Measurements from ENCODE around the gene PHF3.
"Not testable (repeated sequence)": the region's sequence is repeated elsewhere in the genome, so short reads cannot be mapped to it uniquely, and the experiment has no call there.

Gene PHF3

DNA sequence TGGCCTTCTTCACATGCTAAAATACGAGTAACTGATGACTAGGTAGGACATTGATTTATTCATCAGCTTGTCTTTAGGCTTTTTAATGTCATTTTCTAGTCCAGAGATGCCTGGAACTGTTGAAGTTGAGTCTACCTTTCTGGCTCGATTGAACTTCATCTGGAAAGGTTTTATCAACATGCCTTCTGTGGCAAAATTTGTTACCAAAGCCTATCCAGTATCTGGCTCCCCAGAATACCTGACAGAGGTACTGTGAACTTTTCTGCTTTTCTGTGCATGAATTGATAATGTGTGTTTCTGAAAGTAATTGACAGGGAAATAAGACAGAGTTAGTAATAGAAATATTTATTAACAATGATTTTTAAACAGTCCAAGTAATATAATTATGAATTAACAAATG is 71.0 kb downstream of the PHF3 start:
- no peak for DNase-seq (ENCODE audit: extremely low read depth in 1 of 2, low read depth in 1 of 2)

DNA sequence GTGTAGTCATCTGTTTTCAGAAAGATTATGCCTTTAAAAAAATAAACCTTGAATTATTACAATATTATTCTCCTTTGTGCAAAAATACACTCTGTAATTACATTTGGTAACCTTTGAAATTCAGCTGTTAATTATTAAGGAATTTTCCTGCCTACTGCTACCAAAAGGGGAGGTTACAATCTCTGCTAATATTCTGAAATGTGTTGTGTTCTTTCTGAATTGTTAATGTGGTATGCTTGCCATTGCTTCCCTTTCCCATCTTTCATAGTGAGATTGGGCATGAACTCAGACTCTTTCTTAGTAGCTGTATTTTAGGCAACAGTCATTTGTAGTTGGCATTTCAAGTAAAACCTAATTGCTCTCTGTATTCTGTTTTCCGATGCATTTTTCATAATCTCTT is 73.0 kb downstream of the PHF3 start:
- no peak for DNase-seq (ENCODE audit: extremely low read depth in 1 of 2, low read depth in 1 of 2)

DNA sequence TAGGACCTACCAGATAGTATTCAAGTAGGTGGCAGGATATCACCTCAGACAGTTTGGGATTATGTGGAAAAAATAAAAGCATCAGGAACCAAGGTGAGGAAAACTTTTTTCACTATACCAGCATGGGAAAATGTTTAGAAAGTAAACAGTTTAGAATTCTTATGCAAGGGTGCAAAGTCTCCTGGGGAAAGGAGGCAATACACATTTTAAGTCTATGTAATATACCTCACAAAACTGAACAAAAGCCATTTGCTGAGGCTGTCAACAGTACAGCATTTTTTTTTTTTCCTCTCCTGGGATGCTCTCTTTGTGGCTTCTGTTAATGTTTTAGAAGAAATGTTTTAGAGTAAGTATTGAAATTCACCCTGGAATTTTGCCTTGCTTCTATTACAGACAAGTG is 73.5 kb downstream of the PHF3 start:
- no peak for DNase-seq (ENCODE audit: extremely low read depth in 1 of 2, low read depth in 1 of 2)

DNA sequence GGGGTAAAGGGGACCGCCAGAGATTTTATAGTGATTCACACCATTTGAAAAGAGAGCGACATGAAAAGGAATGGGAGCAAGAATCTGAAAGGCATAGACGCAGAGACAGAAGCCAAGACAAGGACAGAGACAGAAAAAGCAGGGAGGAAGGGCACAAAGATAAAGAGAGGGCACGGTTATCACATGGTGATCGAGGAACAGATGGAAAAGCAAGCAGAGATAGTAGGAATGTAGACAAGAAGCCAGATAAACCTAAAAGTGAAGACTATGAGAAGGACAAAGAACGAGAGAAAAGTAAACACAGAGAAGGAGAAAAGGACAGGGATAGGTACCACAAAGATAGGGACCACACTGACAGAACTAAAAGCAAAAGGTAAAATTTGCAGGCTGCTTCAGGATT is 77.7 kb downstream of the PHF3 start:
- no peak for DNase-seq (ENCODE audit: extremely low read depth in 1 of 2, low read depth in 1 of 2)

DNA sequence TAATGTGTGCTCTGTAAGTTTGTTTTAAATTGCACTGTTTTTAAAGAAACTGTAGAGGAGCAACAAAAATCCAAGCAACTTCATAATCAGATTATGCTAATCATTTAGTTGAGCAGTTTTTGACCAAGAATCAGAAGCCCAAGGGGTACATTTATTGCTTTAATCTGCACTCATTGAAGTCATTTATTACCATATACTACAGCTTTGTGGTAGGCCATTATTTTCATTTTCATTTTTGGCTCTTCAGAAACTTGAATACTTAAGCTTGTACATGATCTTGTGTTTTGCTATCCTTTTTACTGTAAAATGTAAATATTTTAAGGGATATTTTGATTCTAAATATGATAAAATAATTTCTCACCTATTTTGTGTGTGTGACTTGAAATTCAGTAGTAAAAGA is 78.5 kb downstream of the PHF3 start:
- DNase-seq (ENCODE audit: extremely low read depth in 1 of 2, low read depth in 1 of 2) = no peak

DNA sequence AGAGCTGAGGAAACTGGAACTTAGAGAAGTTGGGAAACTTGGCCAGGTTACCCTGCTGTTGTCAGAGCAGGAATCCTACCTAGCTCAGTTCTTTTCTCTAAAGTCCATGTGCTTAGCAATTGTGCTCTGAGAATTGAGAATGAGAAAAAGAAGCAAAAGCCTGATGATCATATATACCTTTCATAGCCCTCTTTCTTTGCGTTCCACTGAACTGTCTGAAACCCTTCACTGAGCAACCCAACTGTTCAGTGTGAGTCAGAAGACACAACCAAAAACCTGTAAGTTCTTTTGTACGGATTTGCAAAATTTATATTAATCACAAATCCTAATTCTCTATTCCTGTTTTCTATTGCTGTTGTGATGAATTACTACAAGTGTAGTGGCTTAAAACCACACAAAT is 80.6 kb downstream of the PHF3 start:
- no peak for DNase-seq (ENCODE audit: extremely low read depth in 1 of 2, low read depth in 1 of 2)

DNA sequence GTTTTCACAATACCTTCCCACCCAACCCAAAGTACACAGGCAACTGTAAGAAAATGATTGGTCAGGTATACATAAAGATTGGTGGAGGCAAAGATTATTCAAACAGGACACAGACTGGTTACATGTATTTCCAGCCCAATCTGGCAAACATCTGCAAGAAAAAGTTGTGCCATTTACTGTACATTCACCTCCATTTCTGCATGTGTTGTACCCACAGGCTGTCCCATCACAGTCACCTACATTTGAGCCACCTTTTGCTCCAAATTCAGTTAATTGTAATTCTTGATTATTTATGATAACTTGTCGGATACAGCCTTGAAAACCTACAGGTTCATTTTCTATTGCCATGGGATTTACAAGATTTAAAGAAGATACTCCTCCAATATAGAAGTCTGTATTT is 85.6 kb downstream of the PHF3 start:
- DNase-seq (ENCODE audit: extremely low read depth in 1 of 2, low read depth in 1 of 2) = no peak

DNA sequence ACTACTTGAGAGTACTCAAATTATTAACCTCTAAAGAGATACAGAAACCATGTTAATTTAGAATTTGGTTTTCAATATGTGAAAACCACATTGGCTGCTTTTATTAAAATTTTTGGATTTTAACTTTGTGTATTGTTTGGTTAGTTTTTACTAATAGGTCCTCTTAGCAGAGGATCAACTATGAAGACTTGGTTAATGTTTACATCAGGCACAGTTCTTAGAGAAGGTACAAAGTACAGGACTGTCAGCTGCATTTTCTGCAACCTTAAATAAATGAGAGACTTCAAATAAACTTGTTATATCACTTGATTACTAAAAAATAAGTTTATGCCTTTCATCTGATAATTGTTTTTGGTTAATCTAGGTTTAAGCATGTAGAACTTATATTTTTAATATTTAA is 89.1 kb downstream of the PHF3 start:
- no peak for DNase-seq (ENCODE audit: extremely low read depth in 1 of 2, low read depth in 1 of 2)

DNA sequence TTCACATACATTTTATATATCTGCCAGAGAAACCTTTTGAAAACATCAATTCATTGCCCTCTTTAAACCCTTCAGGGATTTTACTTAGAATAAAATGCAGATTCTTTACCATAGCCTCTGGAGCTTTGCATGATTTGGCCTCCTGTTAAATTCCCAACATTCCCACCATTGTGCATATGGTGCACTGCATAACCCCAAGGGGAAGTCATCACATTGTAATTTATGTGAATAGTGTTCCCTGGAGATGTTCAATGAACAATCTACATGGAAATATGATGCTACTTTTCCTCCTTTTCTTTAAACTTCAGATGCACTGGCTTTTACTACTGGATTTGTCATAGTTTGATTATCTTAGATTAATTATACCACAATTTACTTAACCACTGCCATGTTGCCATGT is 94.7 kb downstream of the PHF3 start:
- no peak for DNase-seq (ENCODE audit: extremely low read depth in 1 of 2, low read depth in 1 of 2)

DNA sequence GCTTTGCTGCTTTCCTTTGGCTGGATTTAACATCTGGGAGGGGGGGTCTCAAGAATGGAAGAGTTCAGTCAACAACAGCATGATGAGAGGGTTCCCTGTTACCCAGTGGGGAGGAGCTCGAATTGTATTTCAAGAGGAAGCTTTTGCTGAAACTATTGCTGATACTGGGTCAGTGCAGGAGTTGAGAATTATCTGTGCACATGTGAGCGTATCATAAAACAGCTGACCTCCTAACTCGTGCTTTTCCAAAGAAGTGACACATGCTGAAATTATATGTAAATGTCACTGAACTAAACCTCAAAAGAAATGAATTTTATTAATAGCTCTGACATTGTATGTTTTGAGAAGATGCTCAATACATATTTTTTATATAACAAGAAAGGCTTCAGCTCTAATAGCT is 96.3 kb downstream of the PHF3 start:
- no peak for DNase-seq (ENCODE audit: extremely low read depth in 1 of 2, low read depth in 1 of 2)

DNA sequence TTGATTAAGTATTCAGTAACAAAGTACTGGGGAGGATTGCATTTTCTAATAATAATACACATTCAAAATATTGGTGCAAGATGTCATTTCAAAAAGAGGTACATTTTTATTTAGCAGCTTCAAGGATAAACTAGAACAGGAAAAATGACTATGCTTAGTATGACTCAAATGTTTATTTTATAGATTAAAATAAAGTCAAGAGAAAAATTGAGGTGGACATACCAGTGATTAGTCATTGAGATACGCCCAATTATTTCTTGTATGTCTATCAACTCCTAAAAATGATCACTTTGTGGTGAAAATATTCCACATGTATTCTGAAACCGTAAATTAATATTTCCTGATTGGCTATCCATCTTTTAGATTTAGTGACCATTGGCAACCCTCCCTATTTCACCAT is 96.7 kb downstream of the PHF3 start:
- no peak for DNase-seq (ENCODE audit: extremely low read depth in 1 of 2, low read depth in 1 of 2)

DNA sequence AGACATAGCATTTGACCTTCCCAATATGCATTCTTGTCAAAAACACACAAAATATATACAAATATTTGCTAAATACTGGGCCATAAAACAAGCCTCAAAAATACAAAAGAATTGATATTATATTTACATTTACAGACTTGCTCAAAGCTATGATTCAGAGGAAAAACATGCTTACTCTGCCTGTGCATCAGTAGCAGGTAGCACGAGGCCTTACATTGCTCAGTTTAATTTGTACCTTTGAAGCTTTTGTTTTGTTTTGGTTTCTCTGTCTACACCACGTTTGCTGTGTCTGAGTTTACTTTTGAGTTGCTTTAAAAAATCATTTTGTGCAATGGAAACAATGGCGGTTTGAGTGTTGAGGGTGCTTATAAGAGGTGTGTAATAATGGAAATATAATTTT is 99.3 kb downstream of the PHF3 start:
- DNase-seq (ENCODE audit: extremely low read depth in 1 of 2, low read depth in 1 of 2) = no peak

DNA sequence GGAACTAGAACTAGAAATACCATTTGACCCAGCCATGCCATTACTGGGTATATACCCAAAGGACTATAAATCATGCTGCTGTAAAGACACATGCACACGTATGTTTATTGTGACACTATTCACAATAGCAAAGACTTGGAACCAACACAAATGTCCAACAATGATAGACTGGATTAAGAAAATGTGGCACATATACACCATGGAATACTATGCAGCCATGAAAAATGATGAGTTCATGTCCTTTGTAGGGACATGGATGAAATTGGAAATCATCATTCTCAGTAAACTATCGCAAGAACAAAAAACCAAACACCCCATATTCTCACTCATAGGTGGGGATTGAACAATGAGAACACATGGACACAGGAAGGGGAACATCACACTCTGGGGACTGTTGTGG is 102.6 kb downstream of the PHF3 start:
- DNase-seq (ENCODE audit: extremely low read depth in 1 of 2, low read depth in 1 of 2) = not testable (repeated sequence)

DNA sequence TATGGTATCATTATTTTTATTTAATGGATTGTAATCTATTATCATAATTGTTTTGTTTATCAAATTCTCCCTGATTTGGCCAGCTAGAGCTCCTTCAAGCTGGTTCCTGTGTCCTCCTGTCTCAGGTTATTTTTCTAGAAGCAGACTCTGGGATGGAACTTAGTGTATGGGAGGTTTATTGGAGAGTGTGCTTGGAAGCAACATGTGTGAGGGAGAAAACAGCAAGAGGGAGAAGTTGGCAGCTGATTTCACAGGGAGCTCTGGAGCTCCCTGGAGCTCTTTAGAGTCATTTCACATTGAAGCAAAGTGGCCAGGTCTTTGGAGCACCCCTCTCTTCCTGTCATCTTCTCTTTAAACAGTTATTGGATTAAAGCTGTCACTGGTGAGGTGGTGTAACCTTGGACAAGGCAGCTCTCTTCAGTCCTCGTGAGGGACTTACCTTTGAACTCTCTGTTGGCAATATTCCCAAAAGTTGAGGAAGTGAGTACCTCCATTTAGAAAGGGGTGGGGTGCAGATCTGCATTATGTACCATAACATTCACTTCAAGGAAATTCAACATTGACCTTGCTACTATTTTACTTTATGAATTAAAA is 103.6 kb downstream of the PHF3 start:
- no peak for DNase-seq (ENCODE audit: extremely low read depth in 1 of 2, low read depth in 1 of 2)

DNA sequence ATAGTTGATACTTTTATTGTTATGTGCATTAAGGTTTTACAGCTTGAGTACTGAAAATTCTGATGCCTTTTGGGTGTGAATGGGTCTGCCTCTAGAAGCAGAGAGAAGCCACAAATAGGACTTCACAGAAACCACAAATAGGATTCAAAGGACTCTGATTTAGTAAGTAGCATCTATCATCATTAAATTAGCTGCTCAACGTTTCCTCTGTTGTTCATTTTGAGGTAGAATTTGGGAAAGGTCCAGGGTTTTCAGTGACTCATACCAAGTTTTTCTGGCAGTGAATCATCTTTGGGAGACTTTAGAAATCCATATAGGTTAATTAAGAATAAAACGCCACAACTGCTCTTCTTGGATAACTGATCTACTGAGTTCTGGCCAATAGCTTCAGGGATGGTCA is 105.1 kb downstream of the PHF3 start:
- no peak for DNase-seq (ENCODE audit: extremely low read depth in 1 of 2, low read depth in 1 of 2)

DNA sequence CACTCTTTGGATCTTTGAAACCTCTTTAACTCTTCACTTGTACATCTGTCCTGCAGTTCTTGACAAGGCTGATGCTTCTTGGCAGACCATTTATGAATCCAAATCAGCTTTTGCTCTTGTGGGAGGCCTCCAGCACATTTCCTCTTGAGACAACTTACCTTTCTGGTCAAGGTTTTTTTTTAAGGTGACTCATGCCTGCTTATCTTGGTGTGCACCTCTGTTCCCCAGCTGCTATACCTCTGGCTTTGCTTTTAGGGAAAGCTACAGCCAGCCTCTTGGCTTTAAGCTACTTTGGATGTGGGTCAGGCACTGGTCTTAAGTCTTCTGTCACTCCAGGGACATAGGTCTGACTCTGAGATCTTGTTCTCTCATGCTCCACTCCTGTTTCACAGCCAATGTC is 106.5 kb downstream of the PHF3 start:
- DNase-seq (ENCODE audit: extremely low read depth in 1 of 2, low read depth in 1 of 2) = no peak

DNA sequence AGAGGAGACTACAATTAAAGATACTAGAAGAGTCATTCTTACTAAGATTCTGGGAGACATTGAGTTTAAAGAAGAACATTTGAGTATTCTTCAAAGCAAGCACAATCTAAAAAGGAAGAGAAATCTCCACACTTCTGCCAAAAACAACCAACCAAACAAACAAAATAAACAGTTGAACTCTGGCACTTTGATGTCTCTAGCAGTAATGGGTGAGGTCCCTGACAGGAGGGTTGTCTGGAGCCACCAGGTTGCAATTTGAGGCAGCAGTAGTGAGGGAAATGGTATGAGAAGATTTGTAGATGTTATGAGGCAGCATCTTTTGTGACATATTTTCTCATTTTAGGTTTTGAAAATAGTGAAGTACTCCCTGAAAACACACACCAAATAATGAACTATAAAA is 108.1 kb downstream of the PHF3 start:
- DNase-seq (ENCODE audit: extremely low read depth in 1 of 2, low read depth in 1 of 2) = no peak

DNA sequence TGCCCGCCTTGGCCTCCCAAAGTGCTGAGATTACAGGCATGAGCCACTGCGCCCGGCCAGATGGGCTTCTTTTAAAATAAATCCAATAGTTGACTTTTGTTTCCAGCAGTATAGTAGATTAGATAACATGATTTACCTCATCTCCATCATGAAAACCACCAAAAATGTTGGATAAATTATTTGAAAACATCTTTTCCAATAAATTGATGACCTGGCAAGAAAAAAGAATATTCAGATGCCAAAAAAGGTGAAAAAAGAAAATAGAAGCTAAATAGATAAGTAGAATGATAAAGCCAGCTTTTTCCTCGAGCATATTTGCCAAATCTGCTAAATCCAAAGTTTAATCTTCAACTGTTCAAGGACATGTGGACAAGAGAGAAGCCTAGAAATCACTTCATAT is 109.2 kb downstream of the PHF3 start:
- DNase-seq (ENCODE audit: extremely low read depth in 1 of 2, low read depth in 1 of 2) = no peak

DNA sequence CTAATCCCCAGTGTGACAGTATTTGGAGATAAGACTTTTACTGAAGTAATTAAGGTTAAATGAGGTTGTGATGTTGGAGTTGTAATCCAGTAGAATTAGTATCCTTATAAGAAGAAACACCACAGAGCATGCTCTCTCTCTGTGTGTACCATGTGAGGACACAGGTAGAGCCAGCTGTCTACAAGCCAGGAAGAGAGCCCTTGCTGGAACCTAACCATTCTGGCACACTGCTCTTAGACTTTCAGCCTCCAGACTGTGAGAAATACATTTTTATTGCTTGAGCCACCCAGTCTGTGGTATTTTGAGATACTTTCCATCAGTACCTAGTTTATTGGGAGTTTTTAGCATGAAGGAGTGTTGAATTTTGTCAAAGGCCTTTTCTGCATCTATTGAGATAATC is 110.2 kb downstream of the PHF3 start:
- DNase-seq (ENCODE audit: extremely low read depth in 1 of 2, low read depth in 1 of 2) = no peak

DNA sequence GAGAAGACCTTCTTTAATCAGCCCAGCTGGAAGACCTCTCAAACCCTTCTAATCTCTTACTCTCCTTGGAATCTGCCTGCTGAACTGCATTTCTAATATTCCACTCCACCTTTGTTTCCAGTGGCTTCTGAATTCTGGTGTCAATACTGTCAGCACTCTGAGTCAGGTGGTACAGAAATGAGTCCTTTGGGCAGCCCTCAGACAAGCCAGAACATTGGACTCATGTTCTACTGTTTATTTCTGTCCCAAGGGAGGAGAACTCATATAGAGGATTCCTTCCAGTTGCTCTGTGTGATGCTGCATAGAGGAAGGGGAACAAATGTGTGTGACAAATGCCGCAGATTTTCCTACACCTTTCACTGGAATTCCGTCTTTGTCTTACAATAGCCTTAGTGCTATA is 114.8 kb downstream of the PHF3 start:
- no peak for DNase-seq (ENCODE audit: extremely low read depth in 1 of 2, low read depth in 1 of 2)

DNA sequence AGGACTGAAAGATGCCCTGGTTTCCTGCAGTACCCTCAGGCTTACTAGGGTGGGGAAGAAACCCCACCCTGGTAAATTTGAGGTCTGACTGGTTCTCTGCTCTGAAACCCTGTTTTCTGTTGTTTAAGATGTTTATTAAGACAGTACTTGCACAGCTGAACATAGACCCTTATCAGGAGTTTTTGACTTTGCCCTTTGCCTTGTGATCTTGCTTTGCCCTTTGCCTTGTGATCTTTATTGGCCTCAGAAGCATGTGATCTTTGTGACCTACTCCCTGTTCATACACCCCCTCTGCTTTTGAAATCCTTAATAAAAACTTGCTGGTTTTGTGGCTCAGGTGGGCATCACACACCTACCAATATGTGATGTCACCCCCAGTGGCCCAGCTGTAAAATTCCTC is 121.7 kb downstream of the PHF3 start:
- DNase-seq (ENCODE audit: extremely low read depth in 1 of 2, low read depth in 1 of 2) = not testable (repeated sequence)

DNA sequence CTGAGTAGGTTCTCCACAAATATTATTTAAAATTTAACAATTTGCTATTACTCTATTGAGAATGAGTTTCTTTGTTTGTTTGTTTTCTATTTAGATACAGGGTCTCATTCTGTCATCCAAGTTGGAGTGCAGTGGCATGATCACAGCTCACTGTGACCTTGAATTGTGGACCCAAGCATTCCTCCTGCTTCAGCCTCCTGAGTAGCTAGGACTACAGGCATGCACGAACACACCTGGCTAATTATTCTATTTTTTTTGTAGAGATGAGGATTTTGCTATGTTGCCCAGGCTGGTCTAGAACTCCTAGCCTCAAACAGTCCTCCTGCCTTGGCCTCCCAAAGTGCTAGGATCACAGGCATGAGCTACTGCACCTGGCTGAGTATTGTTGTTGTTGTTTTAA is 122.2 kb downstream of the PHF3 start:
- no peak for DNase-seq (ENCODE audit: extremely low read depth in 1 of 2, low read depth in 1 of 2)

DNA sequence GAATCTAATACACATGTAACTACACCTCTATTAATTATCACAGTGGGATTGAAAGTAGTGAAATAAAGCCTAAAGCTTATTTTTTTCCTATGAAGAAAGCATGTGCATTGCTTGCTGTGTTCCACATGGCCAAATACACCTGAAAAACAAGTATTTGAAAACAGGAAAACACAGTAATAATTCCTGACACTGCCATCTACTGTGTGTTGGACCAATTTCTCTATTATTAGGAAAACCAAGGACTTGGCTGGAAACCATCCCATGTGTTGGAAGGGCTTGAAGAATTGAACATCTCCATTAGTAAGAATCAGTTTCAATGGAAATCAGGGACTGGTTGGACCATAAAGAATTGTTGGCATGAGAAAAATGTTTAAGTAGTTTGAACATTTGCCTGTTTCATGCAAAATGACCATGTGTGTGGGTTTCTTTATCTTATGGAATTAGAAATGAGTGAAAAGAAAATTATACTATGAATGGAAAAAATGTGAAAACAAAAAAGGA is 124.1 kb downstream of the PHF3 start:
- no peak for DNase-seq (ENCODE audit: extremely low read depth in 1 of 2, low read depth in 1 of 2)

DNA sequence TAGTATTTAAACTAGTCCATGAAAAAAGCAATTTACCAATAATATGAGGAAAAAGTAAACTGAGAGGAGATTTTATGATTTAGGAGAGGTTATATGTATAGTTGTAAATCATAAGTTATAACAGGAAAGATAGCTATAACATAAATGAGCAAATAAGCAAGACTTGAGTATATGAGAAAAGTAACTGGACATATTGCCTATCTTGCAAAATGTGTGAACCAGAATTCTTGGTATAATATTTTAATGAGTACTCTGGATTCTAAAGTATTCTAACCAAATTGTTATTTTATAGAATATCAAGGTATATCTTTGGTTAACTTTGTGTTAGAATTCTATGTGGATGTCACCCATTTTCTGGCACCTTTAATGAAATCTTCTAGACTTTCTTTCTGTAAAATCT is 124.6 kb downstream of the PHF3 start:
- no peak for DNase-seq (ENCODE audit: extremely low read depth in 1 of 2, low read depth in 1 of 2)

All from activated CD8-positive, alpha-beta memory T cell treated with anti-CD3 and anti-CD28 coated beads for 1 hour (primary cell).